Hepatocyte (in vitro differentiated cells): ENCODE results near the gene PID1. TPM values are rescaled to one million over a fixed set of nuclear protein-coding genes. Genes with fewer than 3 reads are reported as not detected.
"Not testable (repeated sequence)": the region's sequence is repeated elsewhere in the genome, so short reads cannot be mapped to it uniquely, and the experiment has no call there.

Experiments
- DNase-seq: peaks from one replicate; pipeline ENCODE4 v3.0.0-alpha.2; 2016; ENCODE audit warnings: low spot score
- H2AFZ ChIP-seq: fragments of 200-600 bp; sonication (generic); 2 replicates; pipeline ENCODE4 v1.6.0; 2016; ENCODE audit warnings: antibody characterized with exemption, mild to moderate bottlenecking
- H3K27ac ChIP-seq: fragments of 200-600 bp; sonication (generic); 2 replicates; pipeline ENCODE4 v1.5.1; 2016; ENCODE audit warnings: mild to moderate bottlenecking
- H3K27me3 ChIP-seq: fragments of 200-600 bp; sonication (generic); 2 replicates; pipeline ENCODE4 v1.6.1; 2016
- H3K36me3 ChIP-seq: fragments of 200-600 bp; sonication (generic); replicated peaks from 2 replicates; pipeline ENCODE4 v1.5.1; 2016; ENCODE audit warnings: low read depth; ENCODE audit not compliant: insufficient read depth
- H3K4me1 ChIP-seq: fragments of 200-600 bp; sonication (generic); 2 replicates; pipeline ENCODE4 v1.5.1; 2016; ENCODE audit warnings: mild to moderate bottlenecking, moderate library complexity; ENCODE audit not compliant: insufficient read depth
- H3K4me2 ChIP-seq: fragments of 200-600 bp; sonication (generic); 2 replicates; pipeline ENCODE4 v1.6.0; 2016
- H3K4me3 ChIP-seq: fragments of 200-600 bp; sonication (generic); 2 replicates; pipeline ENCODE4 v1.5.1; 2016; ENCODE audit warnings: mild to moderate bottlenecking
- H3K79me2 ChIP-seq: fragments of 200-600 bp; sonication (generic); 2 replicates; pipeline ENCODE4 v1.6.0; 2017; ENCODE audit warnings: mild to moderate bottlenecking
- H3K9me2 ChIP-seq: fragments of 200-600 bp; sonication (generic); replicated peaks from 2 replicates; pipeline ENCODE4 v1.6.0; 2017; ENCODE audit warnings: mild to moderate bottlenecking; ENCODE audit not compliant: insufficient read depth
- H3K9me3 ChIP-seq: fragments of 200-600 bp; sonication (generic); 2 replicates; pipeline ENCODE4 v1.5.1; 2016; ENCODE audit warnings: low read depth, mild to moderate bottlenecking
- H4K20me1 ChIP-seq: fragments of 200-600 bp; sonication (generic); 2 replicates; pipeline ENCODE4 v1.6.0; 2016; ENCODE audit warnings: mild to moderate bottlenecking; ENCODE audit not compliant: insufficient read depth, poor library complexity, severe bottlenecking
- EZH2 ChIP-seq: fragments of 200-600 bp; sonication (generic); IDR thresholded peaks from 2 replicates; pipeline ENCODE4 v1.6.1; 2016; ENCODE audit warnings: antibody characterized with exemption, mild to moderate bottlenecking, borderline replicate concordance
- EZH2phosphoT487 ChIP-seq: fragments of 200-600 bp; sonication (generic); IDR thresholded peaks from one replicate; pipeline ENCODE4 v1.6.1; 2018; ENCODE audit warnings: antibody characterized with exemption, mild to moderate bottlenecking, low read depth, moderate library complexity; ENCODE audit not compliant: unreplicated experiment, severe bottlenecking
- WGBS: methylation state at CpG from one replicate; pipeline ENCODE4 v1.1.6; 2016; ENCODE audit warnings: low lambda C conversion rate; ENCODE audit errors: missing lambda C conversion rate; 5-methylcytosine and 5-hydroxymethylcytosine counted together
- polyA plus RNA-seq: library from polyadenylated mRNA; unstranded; fragments of >200 nt; fragmentation: Nextera tagmentation; extraction: Ambion mirVana; gene quantifications from 2 replicates; pipeline ENCODE4 v1.2.1, GENCODE V29; 2016
- total RNA-seq: library from RNA; depleted of rRNA; stranded (reverse); fragments of >200 nt; gene quantifications from 2 replicates; pipeline ENCODE4 v1.2.3, GENCODE V29; 2014
- TF ChIP-seq, protein P1 (sequence below): fragments of 200-600 bp; sonication (generic); IDR thresholded peaks from 2 replicates; pipeline ENCODE4 v1.5.1; 2016; ENCODE audit warnings: antibody characterized with exemption, mild to moderate bottlenecking; ENCODE audit not compliant: poor library complexity

PID1 gene
- total and polyA plus RNA-seq, 2 experiments from 2014 or later, result 26.7 to 31.1 TPM

DNA sequence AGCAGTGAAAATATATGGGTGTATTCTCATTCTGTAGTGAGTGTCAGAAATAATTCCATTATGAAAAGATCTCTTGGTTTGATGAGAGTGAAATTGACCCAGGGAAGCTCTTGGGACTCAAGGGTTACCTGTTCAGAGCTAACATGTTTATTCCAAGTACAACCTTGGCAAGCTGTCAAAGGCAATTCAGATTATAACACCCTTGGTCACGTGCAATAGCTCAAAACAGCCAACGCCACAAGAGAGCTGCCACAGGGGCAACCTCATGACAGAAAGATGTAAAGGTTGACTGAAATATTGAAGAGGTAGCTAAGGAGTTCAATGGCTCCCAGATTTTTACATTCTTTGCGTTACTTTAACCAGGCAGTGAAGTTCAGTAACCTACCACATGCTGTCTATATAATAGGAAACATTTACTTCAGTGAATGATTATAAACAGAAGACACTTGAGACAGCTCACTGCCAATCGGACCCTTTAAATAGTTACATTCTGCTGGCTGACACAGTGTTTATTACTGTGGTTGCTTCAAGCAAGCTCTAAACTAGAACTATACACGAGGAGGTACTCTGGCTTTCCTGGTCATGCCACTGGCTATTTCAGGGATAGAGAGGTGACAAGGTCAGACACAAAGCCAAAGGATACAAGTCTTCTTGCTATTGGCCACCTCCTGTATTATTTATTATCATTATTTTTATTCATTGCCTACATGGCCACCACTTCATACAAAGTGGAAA is 187.3 kb downstream of the PID1 start:
- H4K20me1 ChIP-seq, result no peaks in the 10 kb centered on the region
- no peak for DNase-seq
- no peaks in the 10 kb centered on the region for H3K79me2 ChIP-seq
- no peak overlapping the region for H2AFZ ChIP-seq
- H3K36me3 ChIP-seq, result no peaks in the 10 kb centered on the region
- H3K9me3 ChIP-seq, result no peaks in the 10 kb centered on the region
- H3K4me3 ChIP-seq, result no peak overlapping the region
- TF ChIP-seq EZH2 (no peak), EZH2phosphoT487 (no peak)
- TF ChIP-seq, protein P1, sequence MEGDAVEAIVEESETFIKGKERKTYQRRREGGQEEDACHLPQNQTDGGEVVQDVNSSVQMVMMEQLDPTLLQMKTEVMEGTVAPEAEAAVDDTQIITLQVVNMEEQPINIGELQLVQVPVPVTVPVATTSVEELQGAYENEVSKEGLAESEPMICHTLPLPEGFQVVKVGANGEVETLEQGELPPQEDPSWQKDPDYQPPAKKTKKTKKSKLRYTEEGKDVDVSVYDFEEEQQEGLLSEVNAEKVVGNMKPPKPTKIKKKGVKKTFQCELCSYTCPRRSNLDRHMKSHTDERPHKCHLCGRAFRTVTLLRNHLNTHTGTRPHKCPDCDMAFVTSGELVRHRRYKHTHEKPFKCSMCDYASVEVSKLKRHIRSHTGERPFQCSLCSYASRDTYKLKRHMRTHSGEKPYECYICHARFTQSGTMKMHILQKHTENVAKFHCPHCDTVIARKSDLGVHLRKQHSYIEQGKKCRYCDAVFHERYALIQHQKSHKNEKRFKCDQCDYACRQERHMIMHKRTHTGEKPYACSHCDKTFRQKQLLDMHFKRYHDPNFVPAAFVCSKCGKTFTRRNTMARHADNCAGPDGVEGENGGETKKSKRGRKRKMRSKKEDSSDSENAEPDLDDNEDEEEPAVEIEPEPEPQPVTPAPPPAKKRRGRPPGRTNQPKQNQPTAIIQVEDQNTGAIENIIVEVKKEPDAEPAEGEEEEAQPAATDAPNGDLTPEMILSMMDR, result no peak
- no peaks in the 10 kb centered on the region for H3K27me3 ChIP-seq
- WGBS, result 58% methylated on average over 5 of the region's 5 CpGs
- H3K4me1 ChIP-seq, result peaks cover 18% of the 10 kb centered on the region
- no peak overlapping the region for H3K4me2 ChIP-seq
- H3K27ac ChIP-seq, result no peak overlapping the region
- H3K9me2 ChIP-seq, result no peaks in the 10 kb centered on the region

DNA sequence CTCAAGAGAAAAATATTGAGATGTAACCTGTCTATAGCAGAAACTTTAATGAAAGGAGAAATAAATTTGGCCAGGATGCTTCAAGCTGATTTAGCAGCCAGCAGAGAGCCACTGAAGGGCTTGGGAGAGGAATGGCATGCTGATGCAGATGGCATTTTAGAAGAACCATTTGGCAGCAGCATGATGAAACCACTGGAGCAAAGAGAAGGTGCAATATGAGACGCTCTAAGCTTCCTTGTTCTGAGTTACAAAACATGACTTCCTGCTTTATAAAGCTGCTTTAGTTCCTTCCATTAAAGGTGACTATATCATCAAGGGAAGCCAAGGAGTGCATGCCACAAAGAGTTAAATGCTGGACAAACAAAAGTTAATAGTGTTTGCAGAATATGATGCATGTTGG is 189.7 kb downstream of the PID1 start:
- H3K4me3 ChIP-seq, result no peak overlapping the region
- 65% methylated on average over 1 of the region's 1 CpG for WGBS
- no peaks in the 10 kb centered on the region for H3K79me2 ChIP-seq
- DNase-seq, result no peak
- no peak overlapping the region for H3K27ac ChIP-seq
- H4K20me1 ChIP-seq, result no peaks in the 10 kb centered on the region
- H3K4me1 ChIP-seq, result no peaks in the 10 kb centered on the region
- no peaks in the 10 kb centered on the region for H3K36me3 ChIP-seq
- H3K9me2 ChIP-seq, result no peaks in the 10 kb centered on the region
- TF ChIP-seq, protein P1, result no peak
- no peak for TF ChIP-seq EZH2
- TF ChIP-seq EZH2phosphoT487, result no peak
- H3K9me3 ChIP-seq, result no peaks in the 10 kb centered on the region
- no peaks in the 10 kb centered on the region for H3K27me3 ChIP-seq
- H3K4me2 ChIP-seq, result no peak overlapping the region
- no peak overlapping the region for H2AFZ ChIP-seq

DNA sequence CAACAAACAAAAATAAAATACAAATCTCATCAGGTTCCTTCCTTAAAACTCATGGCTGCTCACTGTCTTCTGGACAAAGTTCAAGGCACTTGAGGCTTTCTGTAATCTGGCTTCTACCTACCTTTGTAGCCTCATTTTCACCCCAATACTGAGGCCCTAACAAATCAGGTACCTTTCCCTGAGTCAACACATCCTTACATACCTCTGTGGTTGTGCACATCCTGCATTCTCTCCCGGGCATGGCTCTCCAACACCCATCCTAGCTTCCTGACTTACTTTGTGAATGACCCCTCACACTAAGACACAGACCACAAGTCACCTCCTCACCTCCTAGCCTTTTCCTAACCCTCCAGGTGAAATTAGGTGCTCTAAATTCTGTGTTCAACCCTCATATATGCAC is 190.9 kb downstream of the PID1 start:
- H2AFZ ChIP-seq, result no peak overlapping the region

DNA sequence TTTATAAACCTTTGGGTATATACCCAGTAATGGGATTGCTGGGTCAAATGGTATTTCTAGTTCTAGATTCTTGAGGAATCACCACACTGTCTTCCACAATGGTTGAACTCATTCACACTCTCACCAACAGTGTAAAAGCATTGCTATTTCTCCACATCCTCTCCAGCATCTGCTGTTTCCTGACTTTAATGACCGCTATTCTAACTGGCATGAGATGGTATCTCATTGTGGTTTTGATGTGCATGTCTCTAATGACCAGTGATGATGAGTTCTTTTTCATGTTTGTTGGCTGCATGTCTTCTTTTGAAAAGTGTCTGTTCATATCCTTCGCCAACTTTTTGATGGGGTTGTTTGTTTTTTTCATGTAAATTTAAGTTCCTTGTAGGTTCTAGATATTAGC is 194.2 kb downstream of the PID1 start:
- not testable (repeated sequence) for H3K4me2 ChIP-seq, H3K79me2 ChIP-seq, H3K36me3 ChIP-seq, H3K9me3 ChIP-seq, H3K27me3 ChIP-seq, H4K20me1 ChIP-seq, H3K27ac ChIP-seq, H2AFZ ChIP-seq, H3K4me1 ChIP-seq, H3K4me3 ChIP-seq, DNase-seq, H3K9me2 ChIP-seq
- WGBS, result 93% methylated on average over 2 of the region's 2 CpGs

More for the DNA sequence above, 190.9 kb downstream of the PID1 start:
- H3K27ac ChIP-seq, result no peak overlapping the region
- TF ChIP-seq, protein P1, result no peak
- TF ChIP-seq EZH2phosphoT487 (no peak), EZH2 (no peak)
- no peak for DNase-seq
- H3K79me2 ChIP-seq, result no peaks in the 10 kb centered on the region
- H3K36me3 ChIP-seq, result no peaks in the 10 kb centered on the region
- H3K27me3 ChIP-seq, result no peaks in the 10 kb centered on the region
- WGBS, result 73% methylated on average over 1 of the region's 1 CpG
- no peaks in the 10 kb centered on the region for H3K9me3 ChIP-seq
- H3K4me1 ChIP-seq, result no peaks in the 10 kb centered on the region
- no peaks in the 10 kb centered on the region for H3K9me2 ChIP-seq
- no peaks in the 10 kb centered on the region for H4K20me1 ChIP-seq
- H3K4me2 ChIP-seq, result no peak overlapping the region
- H3K4me3 ChIP-seq, result no peak overlapping the region
